NT2/D1 (cell line): Measurements from ENCODE around the gene GBP7.

Source experiments
- DNase-seq: peaks from one replicate; pipeline ENCODE4 v3.0.0-alpha.2; 2011; ENCODE audit warnings: low read depth, low spot score
- H3K27me3 ChIP-seq: 2 replicates; pipeline ENCODE4 v1.6.0; 2011; ENCODE audit warnings: mild to moderate bottlenecking; ENCODE audit not compliant: insufficient read length, insufficient read depth
- H3K36me3 ChIP-seq: 2 replicates; pipeline ENCODE4 v1.6.1; 2011; ENCODE audit warnings: mild to moderate bottlenecking, low read length, mixed read lengths; ENCODE audit not compliant: insufficient read depth, insufficient read length
- H3K4me1 ChIP-seq: 2 replicates; pipeline ENCODE4 v1.5.1; 2011; ENCODE audit not compliant: insufficient read depth, insufficient read length
- H3K4me3 ChIP-seq: 2 replicates; pipeline ENCODE4 v1.5.1; 2011; ENCODE audit warnings: low read depth; ENCODE audit not compliant: insufficient read length
- H3K9ac ChIP-seq: 2 replicates; pipeline ENCODE4 v1.6.0; 2011; ENCODE audit warnings: low read depth; ENCODE audit not compliant: insufficient read length
- H3K9me3 ChIP-seq: 2 replicates; pipeline ENCODE4 v1.5.1; 2011; ENCODE audit warnings: mild to moderate bottlenecking, low read length; ENCODE audit not compliant: insufficient read depth
- SUZ12 ChIP-seq: IDR thresholded peaks from 2 replicates; pipeline ENCODE4 v1.6.1; 2011; ENCODE audit not compliant: insufficient read length, insufficient read depth; ENCODE audit errors: extremely low read depth
- YY1 ChIP-seq: IDR thresholded peaks from 2 replicates; pipeline ENCODE4 v1.6.1; 2011; ENCODE audit not compliant: insufficient read length, insufficient read depth
- ZNF274 ChIP-seq: IDR thresholded peaks from 2 replicates; pipeline ENCODE4 v1.6.1; 2011; ENCODE audit warnings: mild to moderate bottlenecking, low read depth, low read length

Gene GBP7

GRCh38 chr1:89190017-89190416, 14.2 kb upstream of the GBP7 start:
- Histone ChIP-seq H3K9me3 (no peaks in the 10 kb centered on the region), H3K36me3 (no peaks in the 10 kb centered on the region), H3K4me1 (no peaks in the 10 kb centered on the region), H3K27me3 (no peaks in the 10 kb centered on the region), H3K9ac (no peak overlapping the region), H3K4me3 (no peak overlapping the region)
- no peak for DNase-seq
- TF ChIP-seq SUZ12 (no peak), ZNF274 (no peak), YY1 (no peak)

GRCh38 chr1:89179343-89179742, 3.5 kb upstream of the GBP7 start:
- no peaks in the 10 kb centered on the region for H3K36me3 ChIP-seq
- H3K9me3 ChIP-seq: no peaks in the 10 kb centered on the region
- TF ChIP-seq YY1: no peak
- TF ChIP-seq SUZ12: no peak
- TF ChIP-seq ZNF274: no peak
- no peak overlapping the region for H3K4me3 ChIP-seq
- no peak for DNase-seq
- no peaks in the 10 kb centered on the region for H3K27me3 ChIP-seq
- H3K9ac ChIP-seq: no peak overlapping the region
- H3K4me1 ChIP-seq: no peaks in the 10 kb centered on the region

- Histone ChIP-seq H3K36me3 (no peaks in the 10 kb centered on the region), H3K9me3 (no peaks in the 10 kb centered on the region), H3K9ac (no peak overlapping the region), H3K27me3 (no peaks in the 10 kb centered on the region), H3K4me3 (no peak overlapping the region), H3K4me1 (no peaks in the 10 kb centered on the region)
- no peak for TF ChIP-seq SUZ12
- no peak for TF ChIP-seq YY1
- TF ChIP-seq ZNF274: no peak
- no peak for DNase-seq
Measured at GRCh38 chr1:89176971-89177370, 1.2 kb upstream of the GBP7 start.

- no peak for DNase-seq
- Histone ChIP-seq H3K4me3 (no peak overlapping the region), H3K27me3 (no peaks in the 10 kb centered on the region), H3K9ac (no peak overlapping the region), H3K36me3 (no peaks in the 10 kb centered on the region), H3K9me3 (no peaks in the 10 kb centered on the region), H3K4me1 (no peaks in the 10 kb centered on the region)
- TF ChIP-seq ZNF274 (no peak), SUZ12 (no peak)
Measured at GRCh38 chr1:89174491-89174890, 1.3 kb downstream of the GBP7 start.

- TF ChIP-seq SUZ12 (no peak), ZNF274 (no peak), YY1 (no peak)
Measured at GRCh38 chr1:89172468-89173143, 3.2 kb downstream of the GBP7 start.

GRCh38 chr1:89171067-89171438, 4.8 kb downstream of the GBP7 start:
- no peak for TF ChIP-seq YY1
- TF ChIP-seq SUZ12: no peak
- TF ChIP-seq ZNF274: no peak
- Histone ChIP-seq H3K36me3 (no peaks in the 10 kb centered on the region), H3K4me1 (no peaks in the 10 kb centered on the region), H3K27me3 (no peaks in the 10 kb centered on the region), H3K9ac (no peak overlapping the region), H3K4me3 (no peak overlapping the region), H3K9me3 (no peaks in the 10 kb centered on the region)
- no peak for DNase-seq

More at GRCh38 chr1:89172468-89173143, 3.2 kb downstream of the GBP7 start:
- Histone ChIP-seq H3K9me3 (no peaks in the 10 kb centered on the region), H3K4me3 (no peak overlapping the region), H3K36me3 (no peaks in the 10 kb centered on the region), H3K9ac (no peak overlapping the region), H3K27me3 (no peaks in the 10 kb centered on the region), H3K4me1 (no peaks in the 10 kb centered on the region)
- no peak for DNase-seq

- Histone ChIP-seq H3K36me3 (no peaks in the 10 kb centered on the region), H3K9me3 (no peaks in the 10 kb centered on the region), H3K4me3 (no peak overlapping the region), H3K27me3 (no peaks in the 10 kb centered on the region), H3K4me1 (no peaks in the 10 kb centered on the region), H3K9ac (no peak overlapping the region)
- no peak for DNase-seq
- TF ChIP-seq YY1 (no peak), SUZ12 (no peak), ZNF274 (no peak)
Measured at GRCh38 chr1:89170170-89171066, 5.4 kb downstream of the GBP7 start.
